Common myeloid progenitor, CD34-positive (primary cell): ENCODE data around the gene INO80E.

Source experiments
- CTCF ChIA-PET: fragments of 350-600 bp; sonication (Branson Sonifier 250); formaldehyde crosslinking; loops from one replicate; lab custom pipeline; 2021; ENCODE audit warnings: antibody characterized with exemption; lab: Charles Lee
- POLR2A ChIA-PET: fragments of 350-600 bp; sonication (Branson Sonifier 250); formaldehyde crosslinking; loops from one replicate; lab custom pipeline; 2021; ENCODE audit warnings: antibody characterized with exemption; lab: Charles Lee
- DNase-seq, 3 donors: peaks; one replicate each; pipeline versions ENCODE4 v3.0.0 to v3.0.0-alpha.2; 2013
- H3K27ac ChIP-seq, 2 experiments: 1 replicate in 1 of 2; 2 replicates in 1 of 2; pipeline ENCODE4 v1.7.0; 2013; ENCODE audit warnings: inconsistent platforms in 2 of 2, low read length in 2 of 2, mild to moderate bottlenecking in 2 of 2, low read depth in 1 of 2, moderate library complexity in 1 of 2; ENCODE audit not compliant: severe bottlenecking in 2 of 2, insufficient read depth in 1 of 2, poor library complexity in 1 of 2
- H3K27me3 ChIP-seq, 5 experiments: replicated peaks in 2 of 5; 1 replicate in 3 of 5; 2 replicates in 2 of 5; pipeline versions ENCODE4 v1.6.1 to v1.7.0; 2013; ENCODE audit warnings: low read length in 4 of 5, mild to moderate bottlenecking in 2 of 5, moderate library complexity in 2 of 5, inconsistent platforms in 1 of 5; ENCODE audit not compliant: insufficient read depth in 5 of 5, control insufficient read depth in 4 of 5
- H3K36me3 ChIP-seq, 4 experiments: 1 replicate in 2 of 4; 2 replicates in 2 of 4; pipeline versions ENCODE4 v1.6.1 to v1.7.0; 2013; ENCODE audit warnings: low read length in 3 of 4, control low read depth in 1 of 4, mild to moderate bottlenecking in 1 of 4; ENCODE audit not compliant: control insufficient read depth in 4 of 4, insufficient read depth in 4 of 4
- H3K4me1 ChIP-seq, 4 experiments: 1 replicate in 3 of 4; 2 replicates in 1 of 4; pipeline versions ENCODE4 v1.6.1 to v1.7.1; 2013; ENCODE audit warnings: low read length in 3 of 4, mild to moderate bottlenecking in 3 of 4, control low read depth in 1 of 4, inconsistent platforms in 1 of 4, moderate library complexity in 1 of 4; ENCODE audit not compliant: control insufficient read depth in 4 of 4, insufficient read depth in 4 of 4; ENCODE audit errors: control extremely low read depth in 1 of 4
- H3K4me3 ChIP-seq, 7 experiments: 1 replicate in 4 of 7; 2 replicates in 3 of 7; pipeline versions ENCODE4 v1.5.1 to v1.7.0; 2013; ENCODE audit warnings: mild to moderate bottlenecking in 7 of 7, low read length in 6 of 7, moderate library complexity in 6 of 7, inconsistent platforms in 2 of 7, low read depth in 2 of 7, control low read depth in 1 of 7; ENCODE audit not compliant: insufficient read depth in 4 of 7, control insufficient read depth in 1 of 7; ENCODE audit errors: extremely low read depth in 1 of 7
- H3K9me3 ChIP-seq, 5 experiments: 1 replicate in 4 of 5; 2 replicates in 1 of 5; pipeline versions ENCODE4 v1.6.1 to v1.7.1; 2013; ENCODE audit warnings: low read length in 4 of 5, mild to moderate bottlenecking in 2 of 5, inconsistent platforms in 1 of 5, low read depth in 1 of 5, moderate library complexity in 1 of 5; ENCODE audit not compliant: control insufficient read depth in 4 of 5, insufficient read depth in 2 of 5; ENCODE audit errors: control extremely low read depth in 1 of 5
- WGBS: methylation state at CpG from one replicate; pipeline ENCODE4 v1.1.5; 2013; ENCODE audit not compliant: insufficient coverage; 5-methylcytosine and 5-hydroxymethylcytosine counted together

The INO80E gene

GRCh38 chr16:30025156-30025555 lies 29.1 kb downstream of the INO80E start:
- Histone ChIP-seq H3K4me1 (peaks cover 0 to 11% (median 7%) of the 10 kb centered on the region in 4 experiments), H3K27ac (no peak overlapping the region), H3K9me3 (no peaks in the 10 kb centered on the region), H3K4me3 (no peak overlapping the region), H3K36me3 (no peaks in the 10 kb centered on the region), H3K27me3 (peaks cover 0 to 42% (median 23%) of the 10 kb centered on the region in 5 experiments)
- DNase-seq = no peak
- ChIA-PET POLR2A (no interaction called here), CTCF (no interaction called here)
- 86% methylated on average over 16 of the region's 20 CpGs for WGBS

- Histone ChIP-seq H3K27me3 (peaks cover 0 to 46% (median 25%) of the 10 kb centered on the region in 5 experiments), H3K4me3 (no peak overlapping the region), H3K9me3 (no peaks in the 10 kb centered on the region), H3K27ac (no peak overlapping the region), H3K4me1 (peaks cover 0 to 13% (median 7%) of the 10 kb centered on the region in 4 experiments), H3K36me3 (no peaks in the 10 kb centered on the region)
- DNase-seq = no peak
- POLR2A ChIA-PET = no interaction called here
- CTCF ChIA-PET = no interaction called here
- WGBS = 93% methylated on average over 5 of the region's 7 CpGs
These were observed 29.5 kb downstream of the INO80E start for GRCh38 chr16:30025574-30025973.

GRCh38 chr16:30026449-30026848 lies 30.4 kb downstream of the INO80E start:
- no peak overlapping the region for H3K4me3 ChIP-seq
- ChIA-PET POLR2A (no interaction called here), CTCF (no interaction called here)
- no peak overlapping the region for H3K27ac ChIP-seq
- H3K27me3 ChIP-seq = peaks cover 0 to 54% (median 25%) of the 10 kb centered on the region in 5 experiments
- DNase-seq = no peak
- no peaks in the 10 kb centered on the region for H3K9me3 ChIP-seq
- no peaks in the 10 kb centered on the region for H3K36me3 ChIP-seq
- 96% methylated on average over 14 of the region's 18 CpGs for WGBS
- peaks cover 0 to 13% (median 7%) of the 10 kb centered on the region in 4 experiments for H3K4me1 ChIP-seq

GRCh38 chr16:30027588-30028437 lies 31.8 kb downstream of the INO80E start:
- H3K4me1 ChIP-seq = peaks cover 0 to 12% (median 8%) of the 10 kb centered on the region in 4 experiments
- no peak for DNase-seq
- H3K36me3 ChIP-seq = no peaks in the 10 kb centered on the region
- H3K27ac ChIP-seq = no peak overlapping the region
- POLR2A ChIA-PET = no interaction called here
- 65% methylated on average over 12 of the region's 13 CpGs for WGBS
- no peak overlapping the region for H3K4me3 ChIP-seq
- H3K27me3 ChIP-seq = peaks cover 0 to 65% (median 25%) of the 10 kb centered on the region in 5 experiments
- CTCF ChIA-PET = interaction anchor here (0.7 to 1.6 kb wide), 5 partner anchors 9 to 28 kb away, joined by 3 to 5 read pairs (median 3); no protein-coding TSS in a partner anchor
- no peaks in the 10 kb centered on the region for H3K9me3 ChIP-seq

- H3K27ac ChIP-seq = no peak overlapping the region
- peaks cover 0 to 12% (median 8%) of the 10 kb centered on the region in 4 experiments for H3K4me1 ChIP-seq
- ChIA-PET CTCF (interaction anchor here (0.7 to 1.6 kb wide), 5 partner anchors 10 to 27 kb away, joined by 3 to 5 read pairs (median 3); no protein-coding TSS in a partner anchor), POLR2A (no interaction called here)
- no peaks in the 10 kb centered on the region for H3K9me3 ChIP-seq
- H3K27me3 ChIP-seq = peaks cover 0 to 65% (median 25%) of the 10 kb centered on the region in 5 experiments
- no peaks in the 10 kb centered on the region for H3K36me3 ChIP-seq
- no peak overlapping the region for H3K4me3 ChIP-seq
- WGBS = 25% methylated on average over 11 of the region's 18 CpGs
- DNase-seq = peak in 2 of 3 donors; percentile 60 to 68
These were observed 32.5 kb downstream of the INO80E start for GRCh38 chr16:30028438-30029076.

GRCh38 chr16:30030011-30030685 lies 34.1 kb downstream of the INO80E start:
- H3K9me3 ChIP-seq = no peaks in the 10 kb centered on the region
- H3K27me3 ChIP-seq = peaks cover 0 to 65% (median 25%) of the 10 kb centered on the region in 5 experiments
- H3K27ac ChIP-seq = no peak overlapping the region
- H3K4me1 ChIP-seq = peaks cover 0 to 12% (median 8%) of the 10 kb centered on the region in 4 experiments
- no peak for DNase-seq
- H3K4me3 ChIP-seq = no peak overlapping the region
- 20% methylated on average over 20 of the region's 23 CpGs for WGBS
- ChIA-PET POLR2A (no interaction called here), CTCF (interaction anchor here (2.4 to 2.6 kb wide), 2 partner anchors 26 to 183 kb away, joined by 9 to 16 read pairs; no protein-coding TSS in a partner anchor)
- no peaks in the 10 kb centered on the region for H3K36me3 ChIP-seq
